HL-60 (cell line): ENCODE measurements around the gene CERT1.

Experiments used
- DNase-seq, 2 experiments: peaks; one replicate each; pipeline ENCODE4 v3.0.0-alpha.2; 2010 to 2020; ENCODE audit warnings: low read depth in 1 of 2, low spot score in 1 of 2
- H3K27ac ChIP-seq: fragments of 250-450 bp; sonication (Bioruptor Pico); replicated peaks from 2 replicates; pipeline ENCODE4 v1.5.1; 2020; ENCODE audit warnings: mild to moderate bottlenecking, moderate library complexity
- H3K27me3 ChIP-seq: fragments of 250-450 bp; sonication (Bioruptor Pico); 2 replicates; pipeline ENCODE4 v1.5.1; 2021; ENCODE audit warnings: mild to moderate bottlenecking, moderate library complexity; ENCODE audit not compliant: insufficient read depth, poor library complexity, severe bottlenecking
- H3K4me3 ChIP-seq: replicated peaks from 2 replicates; pipeline ENCODE4 v1.5.1; 2011; ENCODE audit warnings: mild to moderate bottlenecking, control low read depth, low read length; ENCODE audit not compliant: insufficient read depth
- CTCF ChIP-seq: IDR thresholded peaks from one replicate; pipeline ENCODE4 v1.5.1; 2011; ENCODE audit warnings: low read length, control low read depth, inconsistent platforms; ENCODE audit not compliant: insufficient read depth
- GABPA ChIP-seq: IDR thresholded peaks from 2 replicates; pipeline ENCODE4 v1.6.1; 2012; ENCODE audit warnings: low read depth
- POLR2AphosphoS5 ChIP-seq: IDR thresholded peaks from 2 replicates; pipeline ENCODE4 v1.6.1; 2012; ENCODE audit warnings: low read depth
- REST ChIP-seq: IDR thresholded peaks from 2 replicates; pipeline ENCODE4 v1.6.1; 2012; ENCODE audit warnings: low read depth; ENCODE audit not compliant: insufficient replicate concordance
- SPI1 ChIP-seq: IDR thresholded peaks from 2 replicates; pipeline ENCODE4 v1.6.1; 2012; ENCODE audit warnings: low read depth, mild to moderate bottlenecking, borderline replicate concordance

Gene CERT1

GRCh38 chr5:75363111-75363510 lies 148.3 kb downstream of the CERT1 start:
- H3K27ac ChIP-seq = no peak overlapping the region
- 0 out of 2 replicates have a peak, but pooled peaks have one; percentile 3 for TF ChIP-seq POLR2AphosphoS5
- TF ChIP-seq SPI1 = no peak
- no peaks in the 10 kb centered on the region for H3K27me3 ChIP-seq
- DNase-seq = no peak
- no peak overlapping the region for H3K4me3 ChIP-seq

- TF ChIP-seq CTCF (no peak), REST (no peak), POLR2AphosphoS5 (no peak)
- DNase-seq = no peak
- H3K4me3 ChIP-seq = no peak overlapping the region
- H3K27ac ChIP-seq = no peak overlapping the region
- no peaks in the 10 kb centered on the region for H3K27me3 ChIP-seq
Observed at GRCh38 chr5:75362474-75362975, 148.9 kb downstream of the CERT1 start.

DNA sequence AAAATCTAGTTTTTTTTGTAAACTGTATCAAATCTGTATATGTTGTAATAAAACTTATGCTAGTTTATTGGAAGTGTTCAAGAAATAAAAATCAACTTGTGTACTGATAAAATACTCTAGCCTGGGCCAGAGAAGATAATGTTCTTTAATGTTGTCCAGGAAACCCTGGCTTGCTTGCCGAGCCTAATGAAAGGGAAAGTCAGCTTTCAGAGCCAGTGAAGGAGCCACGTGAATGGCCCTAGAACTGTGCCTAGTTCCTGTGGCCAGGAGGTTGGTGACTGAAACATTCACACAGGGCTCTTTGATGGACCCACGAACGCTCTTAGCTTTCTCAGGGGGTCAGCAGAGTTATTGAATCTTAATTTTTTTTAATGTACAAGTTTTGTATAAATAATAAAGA lies 150.1 kb downstream of the CERT1 start:
- TF ChIP-seq REST = no peak
- TF ChIP-seq CTCF = no peak
- TF ChIP-seq POLR2AphosphoS5 = no peak
- TF ChIP-seq GABPA = no peak
- no peak for TF ChIP-seq SPI1
- Histone ChIP-seq H3K27me3 (no peaks in the 10 kb centered on the region), H3K27ac (no peak overlapping the region), H3K4me3 (no peak overlapping the region)
- DNase-seq = no peak

DNA sequence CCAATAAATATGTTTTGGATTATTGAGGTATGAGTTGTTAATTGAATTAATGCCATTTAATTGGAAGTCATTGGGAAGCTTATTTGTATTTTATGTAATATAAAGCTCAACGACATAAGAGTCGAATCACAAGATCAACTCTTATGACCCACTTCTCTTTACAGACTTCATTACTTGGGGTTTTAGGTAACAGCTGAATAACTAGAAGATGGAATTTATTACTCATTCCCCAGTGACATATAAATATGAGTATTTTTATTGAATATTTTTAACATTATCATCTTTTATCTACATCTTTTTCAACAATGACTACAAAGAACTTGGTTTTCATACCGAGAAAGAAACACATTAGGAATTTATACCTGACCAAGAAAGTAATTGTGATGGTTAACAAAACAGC lies 153.3 kb downstream of the CERT1 start:
- DNase-seq = no peak
- no peaks in the 10 kb centered on the region for H3K27me3 ChIP-seq
- TF ChIP-seq REST (no peak), SPI1 (no peak)
- no peak overlapping the region for H3K27ac ChIP-seq
- H3K4me3 ChIP-seq = no peak overlapping the region
